HTR-8/SVneo (cell line): ENCODE data around the gene GGA2.
A peak's percentile ranks its signal among the peaks of the same experiment; 100 is the strongest.

Experiments used
- DNase-seq: peaks from one replicate; pipeline ENCODE4 v3.0.0; 2011; ENCODE audit warnings: low spot score, mixed read lengths; ENCODE audit not compliant: insufficient read length
- FAIRE-seq: peaks from 2 replicates; lab custom pipeline; 2011; peaks lifted over from hg19 to GRCh38; lab: Jason Lieb, UNC

Gene GGA2

DNA sequence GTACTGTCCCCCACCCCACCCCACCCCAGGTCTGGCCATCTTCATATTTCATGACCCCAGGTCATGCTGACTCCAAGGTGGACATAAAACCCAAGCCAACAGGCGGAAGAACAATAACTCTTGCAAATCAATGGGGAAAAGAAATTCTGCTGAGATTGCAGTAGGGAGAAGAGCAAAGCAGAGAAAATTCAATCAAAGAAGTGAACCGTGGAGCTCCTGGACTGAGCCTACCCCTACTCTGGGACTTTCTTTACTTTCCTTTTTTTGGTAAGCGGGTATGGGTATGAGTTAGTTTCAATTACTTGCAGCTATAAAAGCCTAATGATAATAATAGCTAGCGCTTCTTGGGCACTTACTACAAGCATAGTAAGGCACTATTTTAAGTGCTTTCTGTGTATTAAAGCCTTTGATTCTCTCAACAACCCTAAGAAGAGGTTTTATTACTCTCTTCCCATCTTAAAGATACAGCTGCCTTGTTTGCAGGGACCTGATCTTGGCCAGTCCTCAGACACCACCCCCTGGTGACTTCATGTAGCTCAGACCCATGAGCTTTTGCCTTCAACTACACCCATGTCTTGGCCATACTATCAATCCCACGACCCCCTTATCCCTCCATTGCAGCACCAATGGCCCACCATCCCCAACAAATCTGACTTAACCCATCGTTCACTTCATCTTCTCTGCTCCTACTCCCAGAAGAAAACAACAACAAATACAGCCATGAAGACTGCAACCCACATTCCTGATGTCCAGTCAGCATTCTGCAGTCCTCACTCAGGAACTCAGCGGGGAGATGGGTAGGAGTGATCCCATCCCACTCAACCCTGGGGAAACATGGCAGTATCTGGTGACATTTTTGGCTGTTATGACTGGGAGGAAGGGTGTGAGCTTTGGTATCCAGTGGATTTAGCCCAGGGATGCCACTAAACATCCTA is 4.4 kb downstream of the GGA2 start:
- FAIRE-seq (no peak), DNase-seq (no peak)

DNA sequence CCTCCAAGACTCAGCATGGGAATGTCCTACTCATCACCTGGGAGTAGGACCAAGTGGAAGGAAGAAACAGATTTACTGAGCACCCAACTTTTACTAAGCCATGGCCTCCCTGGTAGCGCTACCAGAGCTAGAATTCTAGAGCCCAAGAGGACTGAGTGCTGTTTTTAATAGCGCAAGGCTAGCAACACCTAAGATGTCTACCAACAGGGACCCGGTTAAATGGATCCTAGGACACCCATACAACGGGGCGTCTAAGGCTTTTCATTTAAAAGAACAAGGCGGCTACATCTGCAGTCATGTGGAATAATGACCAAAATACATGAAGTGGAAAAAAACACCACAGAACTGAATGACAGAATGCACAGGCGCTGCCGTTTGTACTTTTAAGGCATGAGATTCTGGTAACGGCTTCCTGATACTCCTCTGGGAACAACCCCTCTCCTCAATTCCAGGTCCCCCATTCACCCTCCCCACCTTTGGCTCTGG is 5.1 kb downstream of the GGA2 start:
- no peak for FAIRE-seq
- no peak for DNase-seq

DNA sequence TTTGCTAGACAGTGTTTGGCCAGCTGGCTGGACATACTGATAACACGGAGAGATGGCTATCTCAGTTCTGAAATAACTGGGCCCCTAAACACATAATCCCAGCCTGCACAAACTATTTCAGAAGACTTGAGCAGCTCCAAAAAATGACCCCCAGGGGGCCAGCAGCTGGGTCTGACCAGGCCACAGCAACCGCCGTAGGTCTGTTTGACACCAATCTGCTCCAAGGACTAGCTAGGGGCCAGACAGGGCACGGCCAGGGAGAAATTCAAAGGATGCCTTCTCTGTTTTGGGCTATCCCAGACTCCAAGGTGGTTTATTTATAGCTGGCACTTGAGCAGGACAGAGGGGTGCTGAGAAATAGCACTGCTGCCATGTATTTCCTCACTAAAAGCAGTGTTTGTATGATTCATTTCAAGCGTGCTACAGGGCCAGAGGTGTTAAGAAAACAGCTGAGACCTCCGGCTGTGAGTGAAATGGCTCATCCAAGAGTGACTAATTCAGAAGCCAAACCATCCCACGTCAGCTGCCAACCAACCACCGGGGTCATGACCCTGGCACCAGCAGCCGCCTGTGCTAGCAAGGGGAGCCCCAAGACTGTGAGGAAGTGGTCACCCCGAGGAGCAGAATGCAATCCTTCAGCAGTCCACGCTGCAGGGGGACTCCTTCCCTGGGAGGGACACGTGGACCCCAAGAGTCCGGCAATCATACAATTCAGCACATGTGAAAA is 5.7 kb downstream of the GGA2 start:
- FAIRE-seq (no peak), DNase-seq (peak; percentile 71)

GRCh38 chr16:23504076-23504452 is 6.2 kb downstream of the GGA2 start:
- FAIRE-seq (no peak), DNase-seq (no peak)

DNA sequence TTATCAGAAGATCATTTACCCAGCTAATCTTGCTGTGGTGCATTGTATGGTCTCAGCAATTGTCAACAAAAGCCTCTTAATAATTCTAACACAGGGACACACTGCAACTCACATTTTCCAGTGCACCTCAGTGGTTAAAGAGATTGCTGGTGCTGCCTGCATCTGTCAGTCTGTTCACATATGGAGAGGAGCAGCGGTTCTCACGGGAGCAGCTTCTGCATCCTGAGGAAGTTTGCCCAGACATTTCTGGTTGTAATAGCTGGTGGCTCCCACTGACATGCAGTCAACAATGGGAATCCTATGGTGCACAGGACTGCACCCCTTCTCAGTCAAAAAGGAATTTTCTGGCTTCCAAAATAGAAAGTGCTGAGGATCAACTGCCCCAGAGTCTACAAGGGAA is 7.8 kb downstream of the GGA2 start:
- FAIRE-seq (no peak), DNase-seq (no peak)

- DNase-seq: no peak
- no peak for FAIRE-seq
These were observed 9.0 kb downstream of the GGA2 start for GRCh38 chr16:23501291-23501690.

GRCh38 chr16:23500862-23501225 is 9.4 kb downstream of the GGA2 start:
- FAIRE-seq (no peak), DNase-seq (no peak)

GRCh38 chr16:23500212-23500861 is 10.0 kb downstream of the GGA2 start:
- FAIRE-seq (no peak), DNase-seq (no peak)

DNA sequence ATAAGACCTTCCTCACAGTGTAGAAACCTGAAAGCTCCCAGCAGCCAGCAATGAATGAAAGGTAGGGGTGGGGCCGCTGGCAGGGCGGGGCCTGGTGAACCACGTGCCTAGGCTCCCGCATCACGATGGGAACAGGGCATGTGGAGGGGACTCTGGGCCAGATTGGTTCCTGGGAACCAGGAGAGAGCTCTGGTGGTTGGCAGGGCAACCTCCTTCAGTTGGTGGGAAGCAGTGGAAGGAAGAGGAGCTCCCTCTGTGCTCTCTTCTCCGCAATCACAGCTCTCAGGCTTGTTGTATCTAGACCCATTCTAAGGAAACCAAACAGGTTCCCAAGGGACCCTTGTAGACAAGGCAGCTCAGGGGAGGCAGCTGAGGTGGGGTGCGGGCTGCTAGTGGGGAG is 10.5 kb downstream of the GGA2 start:
- FAIRE-seq: no peak
- DNase-seq: no peak

DNA sequence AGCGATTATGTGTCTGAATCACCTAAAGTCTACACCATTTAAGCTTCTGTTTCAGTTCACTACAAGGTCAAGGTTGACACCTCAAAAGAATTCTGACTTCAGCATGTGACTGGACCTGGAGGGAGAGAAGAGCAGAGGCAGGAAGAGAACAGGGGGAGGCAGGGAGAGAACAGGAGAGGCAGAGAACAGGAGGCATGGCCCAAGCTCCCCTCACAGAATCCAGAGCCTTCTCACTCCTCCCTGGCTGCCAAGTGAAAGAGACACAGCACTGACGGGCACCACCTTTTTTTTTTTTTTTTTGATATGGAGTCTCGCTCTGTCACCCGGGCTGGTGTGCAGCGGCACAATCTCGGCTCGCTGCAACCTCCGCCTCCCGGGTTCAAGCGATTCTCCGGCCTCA is 11.4 kb downstream of the GGA2 start:
- FAIRE-seq (no peak), DNase-seq (no peak)

DNA sequence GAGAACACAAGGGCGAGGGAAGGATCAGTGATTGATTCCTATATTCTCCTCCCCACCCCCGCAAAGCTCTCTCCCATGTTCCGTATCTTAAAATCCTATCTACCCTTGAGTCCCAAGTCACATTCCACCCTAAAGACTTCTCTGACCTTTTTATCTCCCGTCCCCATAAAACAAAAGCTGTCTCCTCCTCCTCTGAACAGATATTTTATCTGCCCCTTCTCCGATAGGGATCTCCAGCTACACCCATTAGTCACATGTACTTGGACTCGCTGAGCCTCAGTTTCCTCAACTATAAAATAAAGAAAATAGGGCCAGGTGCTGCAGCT is 12.8 kb downstream of the GGA2 start:
- FAIRE-seq: no peak
- DNase-seq: no peak

- no peak for DNase-seq
- no peak for FAIRE-seq
These were observed 13.3 kb downstream of the GGA2 start for GRCh38 chr16:23496821-23497542.

DNA sequence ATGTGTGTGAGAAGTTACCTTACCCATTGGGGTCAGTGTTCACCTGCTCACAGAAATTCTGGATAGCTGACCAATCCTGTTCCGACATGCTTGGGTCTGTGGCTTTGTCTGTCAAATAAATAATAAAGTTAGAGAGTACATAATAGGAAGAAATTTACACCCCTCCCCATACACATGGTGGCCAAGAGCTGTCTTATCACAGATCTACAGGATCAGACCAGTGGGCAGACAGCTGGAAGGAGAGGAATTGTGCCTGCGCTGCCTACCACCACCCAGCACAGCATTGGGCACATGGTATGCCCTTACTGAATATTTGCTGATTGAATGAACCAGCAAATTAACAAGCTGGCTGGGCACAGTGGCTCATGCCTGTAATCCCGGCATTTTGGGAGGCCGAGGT is 14.6 kb downstream of the GGA2 start:
- DNase-seq (no peak), FAIRE-seq (no peak)

- DNase-seq: no peak
These were observed 16.1 kb downstream of the GGA2 start for GRCh38 chr16:23494188-23494587.

GRCh38 chr16:23491490-23492391 is 18.6 kb downstream of the GGA2 start:
- FAIRE-seq (no peak), DNase-seq (no peak)

More at GRCh38 chr16:23494188-23494587, 16.1 kb downstream of the GGA2 start:
- FAIRE-seq: no peak

GRCh38 chr16:23486480-23486879 is 23.8 kb downstream of the GGA2 start:
- FAIRE-seq (no peak), DNase-seq (no peak)

- no peak for FAIRE-seq
- DNase-seq: no peak
These were observed 24.5 kb downstream of the GGA2 start for GRCh38 chr16:23485841-23486240.

DNA sequence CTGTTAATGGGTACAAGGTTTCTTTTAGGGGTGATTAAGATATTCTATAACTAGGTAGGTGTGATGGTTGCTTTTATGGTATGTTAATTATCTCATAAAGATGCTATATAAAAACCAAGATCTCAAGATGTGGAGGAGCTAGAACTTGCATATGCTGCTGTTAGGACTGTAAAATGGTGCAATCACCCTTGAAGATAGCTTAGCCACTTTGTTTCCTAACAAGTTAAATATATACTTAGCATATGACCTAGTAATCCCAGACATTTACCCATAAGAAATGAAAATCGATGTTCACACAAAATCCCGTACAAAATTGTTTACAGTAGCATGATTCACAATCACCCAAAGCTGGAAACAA is 25.1 kb downstream of the GGA2 start:
- FAIRE-seq: no peak
- no peak for DNase-seq

DNA sequence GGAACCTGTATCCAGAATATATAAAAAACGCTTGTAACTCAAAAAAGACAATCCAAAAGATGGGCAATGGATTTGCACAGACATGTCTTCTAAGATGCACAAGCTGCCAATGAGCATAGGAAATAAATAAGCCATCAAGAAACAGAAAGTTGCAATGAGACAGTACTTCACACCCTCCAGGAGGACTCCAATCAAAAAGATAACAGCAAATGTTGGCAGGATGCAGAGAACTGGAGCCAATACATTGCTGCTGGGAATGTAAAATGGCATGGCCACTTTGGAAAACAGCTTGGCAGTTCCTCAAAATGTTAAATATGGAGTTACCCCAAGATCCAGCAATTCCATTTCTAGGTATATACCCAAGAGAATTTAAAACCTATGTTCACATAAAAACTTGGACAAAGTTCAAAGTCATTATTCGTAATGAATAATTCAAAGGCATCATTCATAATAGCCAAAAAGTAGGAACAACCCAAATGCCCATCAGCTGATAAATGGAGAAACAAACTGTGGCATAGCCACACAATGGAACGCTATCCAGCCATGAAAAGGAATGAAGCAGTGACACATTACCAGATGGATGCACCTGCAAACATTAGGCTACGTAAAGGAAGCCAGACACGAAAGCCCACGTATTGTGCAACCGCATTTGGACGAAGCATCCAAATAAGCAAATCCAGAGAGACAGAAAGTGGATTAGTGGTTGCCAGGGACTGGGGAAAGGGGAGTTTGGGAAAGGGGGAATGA is 25.6 kb downstream of the GGA2 start:
- FAIRE-seq (no peak), DNase-seq (no peak)
